ENCODE data around the gene PLXNA3.

PLXNA3 gene

GRCh38 chrX:154513716-154514115, 55.6 kb downstream of the PLXNA3 start:
- FAIRE-seq: no peak
- no peak for DNase-seq (ENCODE audit: insufficient read length, low spot score)

DNA sequence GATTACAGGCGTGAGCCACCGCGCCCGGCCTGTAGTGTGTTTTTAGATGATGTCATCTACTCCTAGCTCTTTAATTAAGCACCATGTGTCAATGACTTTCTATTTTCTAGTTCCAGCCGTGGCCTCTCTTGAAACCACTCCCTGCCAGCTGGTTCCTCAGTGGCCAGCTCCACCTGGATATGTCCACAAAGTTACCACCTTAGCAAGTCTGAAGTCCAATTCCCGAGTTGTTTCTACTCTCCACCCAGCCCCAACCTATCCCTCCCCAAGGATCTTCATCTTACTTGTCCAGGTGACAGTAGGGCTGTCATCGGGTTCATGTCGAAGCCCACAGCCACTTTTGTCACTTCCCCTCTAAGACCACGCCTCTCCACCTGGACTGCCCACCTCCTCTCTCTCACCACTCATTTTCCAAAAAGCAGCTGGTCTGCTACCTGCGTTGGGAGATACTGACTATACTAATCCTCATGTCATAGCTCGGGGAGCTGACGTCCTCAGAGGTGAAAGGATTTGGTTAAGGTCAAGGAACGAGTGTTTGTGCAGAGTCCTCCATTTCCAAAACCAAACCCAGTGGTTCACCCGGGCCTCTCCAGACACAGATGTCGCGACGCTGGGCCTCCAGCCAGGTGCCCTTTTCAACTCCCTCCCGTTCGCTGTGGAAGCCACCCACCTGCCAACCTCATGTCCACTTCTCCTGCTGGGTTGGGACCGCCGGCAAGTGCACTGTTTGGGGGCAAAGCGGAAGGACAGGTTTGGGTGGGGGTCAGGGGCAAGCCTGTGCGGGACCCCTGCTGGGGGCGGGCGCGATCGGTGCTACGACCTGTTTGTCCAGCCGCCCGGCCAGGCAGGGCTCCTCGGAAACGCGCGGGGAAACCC, 57.2 kb downstream of the PLXNA3 start:
- FAIRE-seq: no peak
- TF ChIP-seq, protein P1, sequence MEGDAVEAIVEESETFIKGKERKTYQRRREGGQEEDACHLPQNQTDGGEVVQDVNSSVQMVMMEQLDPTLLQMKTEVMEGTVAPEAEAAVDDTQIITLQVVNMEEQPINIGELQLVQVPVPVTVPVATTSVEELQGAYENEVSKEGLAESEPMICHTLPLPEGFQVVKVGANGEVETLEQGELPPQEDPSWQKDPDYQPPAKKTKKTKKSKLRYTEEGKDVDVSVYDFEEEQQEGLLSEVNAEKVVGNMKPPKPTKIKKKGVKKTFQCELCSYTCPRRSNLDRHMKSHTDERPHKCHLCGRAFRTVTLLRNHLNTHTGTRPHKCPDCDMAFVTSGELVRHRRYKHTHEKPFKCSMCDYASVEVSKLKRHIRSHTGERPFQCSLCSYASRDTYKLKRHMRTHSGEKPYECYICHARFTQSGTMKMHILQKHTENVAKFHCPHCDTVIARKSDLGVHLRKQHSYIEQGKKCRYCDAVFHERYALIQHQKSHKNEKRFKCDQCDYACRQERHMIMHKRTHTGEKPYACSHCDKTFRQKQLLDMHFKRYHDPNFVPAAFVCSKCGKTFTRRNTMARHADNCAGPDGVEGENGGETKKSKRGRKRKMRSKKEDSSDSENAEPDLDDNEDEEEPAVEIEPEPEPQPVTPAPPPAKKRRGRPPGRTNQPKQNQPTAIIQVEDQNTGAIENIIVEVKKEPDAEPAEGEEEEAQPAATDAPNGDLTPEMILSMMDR (IDR thresholded peaks at IDR 0.05; ENCODE audit: insufficient read depth, missing control alignments): no peak
- DNase-seq (ENCODE audit: insufficient read length, low spot score): no peak

More at GRCh38 chrX:154513716-154514115, 55.6 kb downstream of the PLXNA3 start:
- TF ChIP-seq, protein P1 (IDR thresholded peaks at IDR 0.05; ENCODE audit: insufficient read depth, missing control alignments): no peak

DNA sequence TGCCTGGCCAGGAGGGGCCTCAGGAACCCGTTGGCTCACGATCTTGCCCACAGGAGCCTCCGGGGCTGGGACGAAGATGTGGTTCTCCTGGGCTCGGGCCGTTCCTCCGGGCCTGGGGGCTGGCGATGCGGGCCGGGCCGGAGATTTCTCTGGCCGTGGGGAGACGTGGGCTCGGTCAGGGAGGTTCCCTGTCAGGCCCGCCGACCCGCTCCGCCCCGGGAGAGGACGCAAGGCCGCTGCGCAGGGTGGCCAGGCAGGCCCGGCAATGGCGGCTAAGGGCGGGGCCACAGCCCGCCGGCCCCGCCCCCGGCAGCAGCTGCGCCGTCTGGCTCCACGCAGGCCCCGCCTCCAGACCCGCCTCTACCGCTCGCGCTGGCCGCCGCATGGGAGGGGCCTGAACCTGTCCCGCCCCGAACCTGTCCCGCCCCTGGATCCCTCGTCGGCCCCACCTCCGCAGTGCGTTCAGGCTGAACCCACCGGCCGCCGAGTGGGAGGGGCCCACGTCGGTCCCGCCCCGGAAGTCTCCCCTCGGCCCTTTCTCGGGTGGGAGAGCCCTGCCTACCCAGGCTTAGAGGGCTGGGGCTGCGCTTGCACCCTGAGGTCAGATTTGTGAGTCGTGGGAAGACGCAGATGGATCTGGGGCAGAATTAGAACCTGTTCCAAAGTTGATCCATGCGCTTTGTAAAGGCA, 58.0 kb downstream of the PLXNA3 start, which contains the start of gene FAM3A:
TSS of gene FAM3A (minus strand) at position 267 of the 690 bp plus-strand sequence. CDS start 460 bp downstream, outside the sequence.
- FAIRE-seq (no peak), DNase-seq (ENCODE audit: insufficient read length, low spot score) (peak; percentile 38)
- TF ChIP-seq, protein P1 (IDR thresholded peaks at IDR 0.05; ENCODE audit: insufficient read depth, missing control alignments): no peak

- DNase-seq (ENCODE audit: insufficient read length, low spot score): no peak
- FAIRE-seq: peak; percentile 55
Measured at GRCh38 chrX:154516656-154517100, 58.6 kb downstream of the PLXNA3 start.

DNA sequence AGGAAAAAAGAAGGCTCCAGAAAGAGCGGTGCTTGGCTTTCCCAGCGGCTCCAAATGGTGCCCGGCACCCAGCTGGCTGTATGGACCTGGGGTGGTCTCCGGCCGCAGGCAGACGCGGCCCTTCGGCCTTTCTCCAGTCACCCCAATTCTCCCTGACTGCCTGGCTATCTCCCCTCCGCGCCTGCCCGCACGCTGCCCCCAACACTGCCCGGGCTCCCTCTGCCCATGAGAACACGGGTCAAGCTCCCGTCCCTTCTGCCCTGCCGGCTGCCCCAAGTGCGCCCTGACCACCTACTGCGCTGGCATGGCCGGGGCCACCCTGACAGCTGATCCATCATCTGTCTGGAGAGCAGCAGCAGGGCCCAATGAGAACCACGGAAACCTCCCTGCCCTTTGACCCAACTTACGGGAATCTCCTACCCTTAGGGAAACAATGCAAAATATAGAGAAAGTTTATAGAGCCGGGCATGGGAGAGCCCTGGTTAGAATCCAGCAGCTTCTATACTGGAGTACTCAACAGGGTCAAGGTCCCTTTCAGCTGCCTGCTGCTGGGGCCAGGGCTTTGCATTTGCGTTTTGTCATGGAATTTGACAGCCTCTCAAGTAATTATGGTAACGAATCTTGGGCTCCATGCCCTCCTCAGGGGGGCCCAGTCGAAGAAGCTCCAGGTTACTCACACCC, 59.2 kb downstream of the PLXNA3 start:
- DNase-seq (ENCODE audit: insufficient read length, low spot score) (no peak), FAIRE-seq (no peak)
- TF ChIP-seq, protein P1 (IDR thresholded peaks at IDR 0.05; ENCODE audit: insufficient read depth, missing control alignments): no peak

More at GRCh38 chrX:154516656-154517100, 58.6 kb downstream of the PLXNA3 start:
- TF ChIP-seq, protein P1 (IDR thresholded peaks at IDR 0.05; ENCODE audit: insufficient read depth, missing control alignments): no peak

DNA sequence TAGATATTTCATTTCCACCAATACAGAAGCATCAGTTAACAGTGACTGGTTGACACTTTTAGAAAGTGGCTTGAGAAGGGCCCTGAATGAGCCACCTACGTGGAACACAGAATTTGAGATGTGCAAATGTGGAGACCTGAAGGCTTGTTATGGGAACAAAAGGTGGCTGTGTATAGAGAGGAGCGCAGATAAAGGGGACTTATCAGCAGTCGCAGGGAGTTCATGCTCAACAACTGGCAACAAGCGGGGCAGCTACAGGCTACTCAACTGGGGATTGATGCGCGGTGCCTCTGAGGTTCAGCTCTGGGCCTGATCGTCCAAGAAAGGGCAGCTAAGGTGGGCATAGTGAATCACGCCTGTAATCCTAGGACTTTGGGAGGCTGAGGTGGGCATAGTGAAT, 61.3 kb downstream of the PLXNA3 start:
- FAIRE-seq (no peak), DNase-seq (ENCODE audit: insufficient read length, low spot score) (no peak)
- TF ChIP-seq, protein P1 (IDR thresholded peaks at IDR 0.05; ENCODE audit: insufficient read depth, missing control alignments): no peak
